Right lobe of liver (tissue), 4 donors: ENCODE results near the gene PAX3.

Experiments used
- CTCF ChIP-seq, 4 donors: fragments of 200-600 bp in 3 of 4; fragments of 450-650 bp in 1 of 4; IDR thresholded peaks; one replicate each; pipeline versions ENCODE4 v1.5.1 to v1.8.0; 2016 to 2022; ENCODE audit warnings: antibody characterized with exemption in 4 of 4, mild to moderate bottlenecking in 2 of 4
- POLR2A ChIP-seq: fragments of 450-650 bp; IDR thresholded peaks from one replicate; pipeline ENCODE4 v1.6.1; 2017; ENCODE audit warnings: antibody characterized with exemption, mild to moderate bottlenecking
- donor health status: DM: no; HTN: no; CAD: no.
- donor health status: DM: no; HTN: no; CAD: no.
- donor health status: DM: no; HTN: yes; CAD: no.

- TF ChIP-seq CTCF (IDR thresholded peaks at IDR 0.05) (no peak), POLR2A (no peak)
These were observed 60.7 kb downstream of the PAX3 start for GRCh38 chr2:222238072-222238471.
